Measurements from ENCODE around the gene SCN9A. TPM values are rescaled to one million over a fixed set of nuclear protein-coding genes. Genes with fewer than 3 reads are reported as not detected.
"Not testable (repeated sequence)": the region's sequence is repeated elsewhere in the genome, so short reads cannot be mapped to it uniquely, and the experiment has no call there.

The SCN9A gene
- total RNA-seq, 3 donors from 2014 or later = 9.0 to 24.3 (median 23.3) TPM

GRCh38 chr2:166413255-166413654, 37.5 kb upstream of the SCN9A start:
- intact Hi-C loops (cut with DNase I, micrococcal nuclease) = no loop called here
- H3K4me1 ChIP-seq (ENCODE audit: low read depth) = no peaks in the 10 kb centered on the region

GRCh38 chr2:166411473-166412230, 35.9 kb upstream of the SCN9A start:
- ATAC-seq = no peak
- no peaks in the 10 kb centered on the region for H3K36me3 ChIP-seq (ENCODE audit: low read depth)
- H3K4me1 ChIP-seq (ENCODE audit: low read depth) = no peaks in the 10 kb centered on the region
- H3K4me3 ChIP-seq = no peak overlapping the region
- no peaks in the 10 kb centered on the region for H3K9me3 ChIP-seq
- intact Hi-C loops (cut with DNase I, micrococcal nuclease) = no loop called here
- DNase-seq = no peak
- TF ChIP-seq CTCF (IDR thresholded peaks at IDR 0.05) = no peak

More at GRCh38 chr2:166413255-166413654, 37.5 kb upstream of the SCN9A start:
- Histone ChIP-seq H3K4me3 (no peak overlapping the region), H3K36me3 (ENCODE audit: low read depth) (no peaks in the 10 kb centered on the region), H3K9me3 (no peaks in the 10 kb centered on the region)
- no peak for TF ChIP-seq CTCF (IDR thresholded peaks at IDR 0.05)
- ATAC-seq (no peak), DNase-seq (no peak)

- TF ChIP-seq CTCF (IDR thresholded peaks at IDR 0.05) = no peak
- no peaks in the 10 kb centered on the region for H3K9me3 ChIP-seq
- no peak overlapping the region for H3K4me3 ChIP-seq
- no peaks in the 10 kb centered on the region for H3K4me1 ChIP-seq (ENCODE audit: low read depth)
- no peak for DNase-seq
- no peak for ATAC-seq
- H3K36me3 ChIP-seq (ENCODE audit: low read depth) = no peaks in the 10 kb centered on the region
- intact Hi-C loops (cut with DNase I, micrococcal nuclease) = no loop called here
Observed at GRCh38 chr2:166410828-166411472, 35.2 kb upstream of the SCN9A start.

GRCh38 chr2:166407746-166408145, 32.0 kb upstream of the SCN9A start:
- H3K4me3 ChIP-seq; intact Hi-C loops (cut with DNase I, micrococcal nuclease); H3K36me3 ChIP-seq (ENCODE audit: low read depth); DNase-seq; H3K4me1 ChIP-seq (ENCODE audit: low read depth); ATAC-seq; H3K9me3 ChIP-seq: not testable (repeated sequence)

- H3K36me3 ChIP-seq (ENCODE audit: low read depth) = no peaks in the 10 kb centered on the region
- intact Hi-C loops (cut with DNase I, micrococcal nuclease) = no loop called here
- H3K4me3 ChIP-seq = no peak overlapping the region
- no peak for DNase-seq
- TF ChIP-seq CTCF (IDR thresholded peaks at IDR 0.05) = no peak
- no peaks in the 10 kb centered on the region for H3K4me1 ChIP-seq (ENCODE audit: low read depth)
- no peak for ATAC-seq
- H3K9me3 ChIP-seq = no peaks in the 10 kb centered on the region
Observed at GRCh38 chr2:166406374-166406773, 30.6 kb upstream of the SCN9A start.

GRCh38 chr2:166405569-166405926, 29.8 kb upstream of the SCN9A start:
- no peaks in the 10 kb centered on the region for H3K4me1 ChIP-seq (ENCODE audit: low read depth)

More at GRCh38 chr2:166405569-166405926, 29.8 kb upstream of the SCN9A start:
- Histone ChIP-seq H3K36me3 (ENCODE audit: low read depth) (no peaks in the 10 kb centered on the region), H3K4me3 (no peak overlapping the region), H3K9me3 (no peaks in the 10 kb centered on the region)
- intact Hi-C loops (cut with DNase I, micrococcal nuclease) = no loop called here
- TF ChIP-seq CTCF (IDR thresholded peaks at IDR 0.05) = no peak
- ATAC-seq = no peak
- no peak for DNase-seq

All from mucosa of descending colon (tissue), 3 donors.